ENCODE results near the gene SSTR5.
"Not testable (repeated sequence)": the region's sequence is repeated elsewhere in the genome, so short reads cannot be mapped to it uniquely, and the experiment has no call there.

The SSTR5 gene

DNA sequence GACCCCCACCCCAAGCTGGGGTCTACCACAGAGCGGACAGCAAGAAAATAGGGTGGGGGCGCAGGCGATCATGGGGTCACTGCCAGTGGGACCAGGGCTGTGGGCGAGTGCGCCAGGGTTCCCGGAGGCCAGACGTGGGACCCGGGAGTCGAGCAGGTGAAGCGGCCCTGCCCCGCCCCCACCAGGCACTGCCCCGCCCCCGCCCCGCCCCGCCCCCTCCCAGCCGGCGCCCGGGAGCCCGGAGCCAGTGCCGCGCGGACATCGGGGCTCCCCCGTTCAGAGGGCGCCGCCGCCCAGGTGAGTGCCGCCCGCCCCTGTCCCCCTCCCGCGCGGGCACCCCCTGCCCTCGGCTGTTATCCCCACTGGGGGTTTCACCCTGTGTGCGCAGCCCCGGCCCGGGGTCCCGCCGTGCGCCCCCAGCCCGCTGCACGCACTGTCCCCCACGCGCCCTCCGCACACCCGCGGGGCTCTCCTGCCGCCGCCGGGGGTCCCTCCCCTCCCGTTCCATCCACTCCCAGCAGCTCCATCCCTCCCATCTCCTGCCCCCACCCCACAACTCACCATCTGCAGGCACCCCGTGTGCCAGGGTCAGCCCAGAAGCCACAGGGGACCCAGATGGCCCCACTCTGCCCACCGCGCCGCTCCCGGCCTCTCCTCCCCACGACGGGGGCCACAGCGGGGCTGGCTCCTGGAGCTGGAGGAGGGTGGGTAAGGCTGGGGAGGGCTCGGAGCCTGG lies at the start of gene SSTR5:
TSS of gene SSTR5 (plus strand) at position 222 of the 736 bp plus-strand sequence. CDS start 6,122 bp downstream, outside the sequence.
- no peak for DNase-seq

DNA sequence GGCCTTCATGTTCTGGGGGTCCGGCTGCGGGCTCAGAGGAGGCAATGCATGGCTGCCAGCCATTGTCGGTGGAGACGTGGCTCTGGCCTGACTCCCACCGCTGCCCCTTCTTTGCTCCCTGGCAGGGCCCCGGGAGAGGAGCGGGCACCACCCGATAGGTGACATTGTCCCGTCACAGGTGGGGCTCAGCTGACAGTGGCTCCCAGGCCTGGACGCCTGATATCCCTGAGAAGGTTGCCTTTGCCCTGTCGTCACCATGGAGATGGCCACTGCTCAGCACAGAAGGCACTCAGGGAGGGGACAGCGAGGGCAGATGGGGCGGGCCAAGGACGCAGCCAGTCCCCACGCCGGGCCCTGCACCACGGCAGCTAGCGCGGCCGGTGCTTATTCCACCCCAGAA lies 48.4 kb upstream of the SSTR5 start:
- no peak for DNase-seq

GRCh38 chr16:1025183-1025809 lies 47.3 kb upstream of the SSTR5 start:
- DNase-seq, result not testable (repeated sequence)

DNA sequence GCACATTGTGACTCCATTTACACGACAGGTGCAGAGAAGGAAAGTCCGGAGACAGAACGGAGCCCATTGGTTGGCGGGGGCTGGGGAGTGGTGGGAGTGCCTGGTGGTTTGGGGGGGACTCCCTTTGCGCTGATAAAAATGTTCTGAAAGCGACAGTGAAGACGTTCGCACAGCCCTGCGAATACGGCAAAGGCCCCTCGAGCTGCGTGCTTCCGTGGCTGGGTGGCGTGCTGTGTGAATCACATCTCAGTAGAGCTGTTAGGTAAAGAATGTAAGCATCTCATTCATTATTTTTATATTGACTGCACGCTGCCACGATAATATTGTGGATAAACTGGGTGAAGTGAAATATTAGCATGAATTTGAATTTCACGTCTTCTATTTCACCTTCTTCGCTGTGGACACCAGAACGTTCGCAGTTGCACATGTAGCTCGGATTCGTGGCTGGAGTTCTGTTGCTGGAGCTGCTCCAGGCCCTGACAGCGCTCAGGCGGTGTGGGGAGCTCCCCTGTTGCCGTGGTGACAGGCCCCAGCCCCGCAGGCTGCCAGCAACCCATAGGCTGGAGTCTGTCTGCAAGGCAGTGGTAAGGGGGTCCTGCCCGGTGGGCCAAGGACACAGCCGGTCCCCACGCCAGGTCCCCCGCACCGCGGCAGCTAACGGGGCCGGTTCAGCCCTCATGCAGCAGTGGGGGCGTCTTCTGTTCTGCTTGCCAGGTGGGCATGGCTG lies 46.3 kb upstream of the SSTR5 start:
- no peak for DNase-seq

GRCh38 chr16:1026784-1027500 lies 45.6 kb upstream of the SSTR5 start:
- no peak for DNase-seq

- no peak for DNase-seq
Measured at GRCh38 chr16:1027501-1027815, 45.1 kb upstream of the SSTR5 start.

GRCh38 chr16:1028056-1028455 lies 44.5 kb upstream of the SSTR5 start:
- DNase-seq, result no peak

GRCh38 chr16:1028524-1029258 lies 43.9 kb upstream of the SSTR5 start:
- DNase-seq, result no peak

DNA sequence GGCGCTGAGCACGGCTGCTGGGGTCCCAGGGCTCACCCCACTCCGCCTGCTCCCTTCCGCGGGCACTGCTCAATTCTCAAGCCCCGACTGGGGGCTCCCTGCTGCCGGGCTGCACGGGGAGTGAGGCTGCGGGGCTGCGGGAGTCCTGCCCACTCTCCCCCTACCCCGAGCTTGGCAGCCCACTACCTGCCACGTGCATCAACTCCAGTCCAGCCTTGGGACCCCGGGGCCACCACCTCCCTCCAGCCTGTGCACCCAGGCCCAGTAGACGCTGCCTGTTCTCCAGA lies 43.3 kb upstream of the SSTR5 start:
- no peak for DNase-seq

GRCh38 chr16:1030473-1030901 lies 42.1 kb upstream of the SSTR5 start:
- no peak for DNase-seq

DNA sequence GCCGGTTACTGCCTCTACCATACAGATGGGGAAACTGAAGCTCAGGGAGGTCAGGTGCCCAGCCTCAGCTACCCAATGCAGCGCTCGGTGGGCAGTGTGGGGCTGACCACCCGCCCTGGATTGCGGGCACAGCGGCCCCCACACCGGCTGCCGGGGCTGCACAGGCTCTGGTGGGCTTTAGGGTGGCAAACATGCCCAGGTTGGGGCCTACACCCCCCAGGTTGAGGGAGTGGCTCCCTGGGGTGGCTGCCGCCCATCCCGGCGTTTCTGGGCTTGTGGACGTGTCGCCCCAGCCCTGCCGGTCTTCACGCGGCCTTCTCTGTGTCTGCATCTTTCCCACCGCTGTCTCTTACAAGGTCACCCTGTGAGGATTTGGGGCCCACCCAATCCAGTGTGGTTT lies 40.9 kb upstream of the SSTR5 start:
- no peak for DNase-seq

- DNase-seq, result no peak
Measured at GRCh38 chr16:1032607-1033006, 39.9 kb upstream of the SSTR5 start.

DNA sequence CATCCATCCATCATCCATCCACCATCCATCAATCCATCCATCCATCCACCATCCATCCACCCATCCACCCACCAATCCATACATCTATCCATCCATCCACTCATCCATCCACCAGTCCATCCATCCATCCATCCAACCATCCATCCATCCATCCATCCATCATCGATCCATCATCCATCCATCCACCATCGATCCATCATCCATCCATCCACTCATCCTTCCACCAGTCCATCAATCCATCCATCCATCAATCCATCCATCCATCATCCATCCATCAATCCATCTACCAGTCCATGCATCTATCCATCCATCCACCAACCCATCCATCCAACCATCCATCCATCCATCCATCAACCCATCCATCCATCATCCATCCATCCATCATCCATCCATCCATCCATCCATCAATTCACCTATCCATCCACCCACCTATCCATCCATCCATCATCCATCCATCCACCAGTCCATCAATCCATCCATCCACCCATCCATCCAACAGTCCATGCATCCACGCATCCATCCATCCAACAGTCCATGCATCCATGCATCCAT lies 39.3 kb upstream of the SSTR5 start:
- DNase-seq, result no peak

GRCh38 chr16:1034230-1035065 lies 38.1 kb upstream of the SSTR5 start:
- DNase-seq, result no peak

DNA sequence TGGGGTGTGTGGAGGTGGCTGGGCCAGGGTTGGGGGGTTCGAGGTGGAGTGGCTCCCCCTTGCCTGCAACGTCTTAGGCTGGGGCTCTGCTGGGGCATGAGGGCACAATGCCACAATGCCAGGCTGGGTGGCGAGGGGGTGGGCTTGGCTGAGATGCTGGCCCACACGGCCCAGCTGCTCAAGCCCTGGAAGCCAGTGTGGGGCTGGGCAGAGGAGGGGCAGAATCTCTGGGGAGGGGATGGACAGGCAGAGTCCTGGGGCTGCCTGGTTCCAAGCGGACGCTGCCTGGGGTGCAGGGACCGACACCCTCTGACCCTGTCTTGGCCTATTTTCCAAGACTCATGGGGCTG lies 37.5 kb upstream of the SSTR5 start:
- no peak for DNase-seq

DNA sequence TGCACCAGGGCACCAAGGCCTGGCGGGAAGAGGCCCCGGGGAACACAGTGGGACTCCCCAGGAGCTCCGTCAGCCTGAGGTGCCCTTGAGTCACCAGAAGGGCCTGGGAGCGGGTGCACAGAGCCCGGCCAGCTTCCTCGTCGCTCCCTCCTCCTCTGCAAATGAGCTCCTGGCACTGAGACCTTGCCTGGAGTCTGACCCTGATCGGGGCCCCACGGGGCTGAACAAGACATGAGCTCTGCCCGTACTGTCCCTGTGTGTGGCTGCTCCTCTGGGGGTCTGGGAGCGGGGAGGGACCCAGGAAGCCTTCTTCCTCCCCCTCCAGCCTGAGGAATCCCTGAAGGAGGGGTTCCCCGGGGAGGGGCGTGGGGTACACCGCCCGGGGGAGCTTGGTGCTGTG lies 36.4 kb upstream of the SSTR5 start:
- DNase-seq, result no peak

DNA sequence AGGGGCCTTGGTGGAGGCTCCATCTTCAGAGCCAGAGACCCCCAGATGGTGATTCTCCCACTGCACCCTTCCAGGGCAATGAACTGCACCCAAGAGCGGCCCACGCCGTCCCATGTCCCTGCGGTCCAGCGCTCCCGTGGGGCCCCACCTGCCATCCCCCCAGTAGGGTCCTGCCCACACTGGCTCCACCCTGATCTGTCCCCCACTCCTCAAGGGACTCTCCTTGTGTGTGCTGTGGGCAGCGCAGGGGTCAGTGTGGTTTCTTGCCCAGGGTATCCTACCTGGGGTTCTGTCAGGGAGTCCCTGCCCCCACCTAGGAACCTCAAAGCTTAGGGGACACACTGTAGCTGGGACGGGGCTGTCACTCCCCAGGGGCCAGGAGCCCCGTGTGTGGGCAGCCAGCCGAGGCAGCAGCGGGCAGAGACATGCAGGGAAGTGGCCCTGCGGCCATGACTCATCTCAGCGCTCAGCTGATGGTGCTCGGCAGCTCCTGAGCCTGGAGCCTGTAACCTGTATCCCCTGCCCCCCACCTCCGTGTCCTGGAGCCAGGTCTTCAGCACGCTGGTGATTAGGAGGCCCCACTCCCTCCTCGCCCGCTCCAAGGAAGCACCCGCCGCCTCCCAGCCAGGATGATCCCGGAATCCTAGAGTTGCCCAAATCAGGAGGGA lies 35.7 kb upstream of the SSTR5 start:
- DNase-seq, result no peak

DNA sequence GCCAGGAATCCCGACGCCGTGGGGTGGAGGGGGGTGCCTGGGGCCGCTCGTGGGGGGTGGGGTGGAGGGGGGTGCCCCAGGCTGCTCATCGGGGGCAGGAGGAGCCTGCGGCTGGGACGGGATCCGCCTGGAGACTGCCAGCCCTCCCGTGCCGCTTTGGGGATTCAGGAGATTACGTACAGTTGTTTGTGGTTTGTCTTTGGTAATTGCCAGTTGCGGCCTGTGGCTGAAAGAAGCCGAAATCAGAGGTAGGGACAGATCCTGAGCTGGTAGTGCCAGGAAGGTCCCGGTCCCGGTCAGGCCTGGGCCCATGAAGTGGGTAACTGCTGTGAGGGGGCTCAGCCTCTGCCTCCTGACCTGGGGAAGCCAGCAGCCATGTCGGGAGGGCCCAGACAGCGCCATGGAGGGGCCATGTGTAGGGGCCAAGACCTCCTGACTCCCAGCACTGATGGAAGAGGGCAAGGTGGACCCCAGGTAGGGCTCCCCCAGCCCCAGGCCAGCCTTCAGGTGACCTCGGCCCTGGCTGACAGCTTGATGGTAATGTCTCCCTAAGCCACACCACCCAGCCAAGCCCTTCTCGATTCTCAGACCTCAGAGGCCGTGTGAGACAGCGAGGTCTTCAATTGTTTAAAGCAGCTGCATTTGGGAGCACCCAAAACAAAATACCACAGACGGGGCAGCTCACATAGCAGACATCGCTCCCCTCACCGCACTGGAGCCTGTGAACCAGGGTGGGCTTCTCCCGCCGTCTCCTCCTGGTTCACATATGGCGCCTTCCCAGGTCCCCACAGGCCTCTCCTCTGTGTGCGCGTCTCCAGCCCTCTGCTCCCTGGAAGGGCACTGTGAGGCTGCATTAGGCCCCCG lies 34.9 kb upstream of the SSTR5 start:
- DNase-seq, result no peak

DNA sequence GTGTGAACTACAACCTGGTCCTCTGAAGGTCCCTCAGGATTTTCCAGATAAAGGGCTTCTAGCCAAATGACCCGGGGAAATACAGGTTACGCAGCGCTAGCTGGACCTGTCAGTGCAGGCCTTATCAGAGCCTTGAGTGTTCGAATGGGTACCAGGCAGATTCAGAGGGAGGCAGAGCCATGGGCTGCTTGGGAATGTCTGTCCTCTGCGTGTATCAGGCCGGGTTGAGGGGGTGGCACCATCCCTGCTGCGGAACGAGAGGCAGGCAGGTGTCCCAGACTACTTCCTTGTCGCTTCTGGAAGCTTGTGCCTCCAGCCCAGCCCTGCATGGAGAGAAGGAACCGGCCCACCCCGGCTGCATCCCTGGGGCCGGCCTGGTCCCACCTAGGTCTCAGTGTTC lies 33.6 kb upstream of the SSTR5 start:
- DNase-seq, result no peak

DNA sequence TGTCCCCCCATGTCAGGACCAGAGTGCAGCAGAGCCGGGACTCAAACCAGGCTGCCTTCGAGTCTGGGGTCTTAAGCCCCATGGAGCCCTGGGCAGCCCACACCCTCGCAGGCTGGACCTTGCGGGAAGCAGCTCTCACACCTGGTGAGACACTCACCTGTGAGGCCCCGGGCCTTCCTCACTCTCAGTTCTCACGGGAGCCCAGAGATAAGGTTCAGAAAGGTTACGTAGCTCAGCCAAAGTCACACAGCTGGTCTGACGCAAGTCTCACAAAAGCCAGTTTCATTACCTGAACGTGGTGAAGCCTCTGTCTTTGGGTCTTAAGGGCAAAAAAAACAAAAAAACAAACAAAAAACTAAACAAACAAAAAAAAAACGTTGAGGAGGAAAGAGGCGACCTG lies 32.8 kb upstream of the SSTR5 start:
- DNase-seq, result no peak

Data from activated naive CD4-positive, alpha-beta T cell treated with anti-CD3 and anti-CD28 coated beads, Interleukin-2, amount 50 U/mL, for 16 hours (primary cell).